Measurements from ENCODE around the gene HAPLN3.

- no peak for TF ChIP-seq CTCF (IDR thresholded peaks at IDR 0.05)
- no peak for TF ChIP-seq POLR2A (IDR thresholded peaks at IDR 0.05)
Observed at GRCh38 chr15:88894819-88895767, at the start of gene HAPLN3.
